Fibroblast of pulmonary artery (primary cell): ENCODE data around the gene LAMA3.
A peak's percentile ranks its signal among the peaks of the same experiment; 100 is the strongest.

Experiments
- DNase-seq: peaks from one replicate; pipeline ENCODE4 v3.0.0-alpha.2; 2010; ENCODE audit warnings: low read depth
- H3K4me3 ChIP-seq: replicated peaks from 2 replicates; pipeline ENCODE4 v1.5.1; 2011; ENCODE audit warnings: low read depth, mild to moderate bottlenecking, control low read depth, low read length, moderate library complexity
- CTCF ChIP-seq: IDR thresholded peaks from 2 replicates; pipeline ENCODE4 v1.5.1; 2011; ENCODE audit warnings: mild to moderate bottlenecking, control low read depth, low read length, inconsistent platforms; ENCODE audit errors: missing control alignments

Gene LAMA3

GRCh38 chr18:23852236-23853045 is 163.2 kb downstream of the LAMA3 start:
- no peak for TF ChIP-seq CTCF
- no peak overlapping the region for H3K4me3 ChIP-seq
- DNase-seq: no peak

- no peak overlapping the region for H3K4me3 ChIP-seq
- no peak for DNase-seq
- no peak for TF ChIP-seq CTCF
These were observed 164.4 kb downstream of the LAMA3 start for GRCh38 chr18:23853448-23854195.

- no peak for TF ChIP-seq CTCF
- no peak for DNase-seq
- H3K4me3 ChIP-seq: no peak overlapping the region
These were observed 166.5 kb downstream of the LAMA3 start for GRCh38 chr18:23855721-23856120.

GRCh38 chr18:23856466-23857163 is 167.4 kb downstream of the LAMA3 start:
- TF ChIP-seq CTCF: no peak
- DNase-seq: no peak
- H3K4me3 ChIP-seq: no peak overlapping the region

GRCh38 chr18:23857164-23857552 is 167.9 kb downstream of the LAMA3 start:
- H3K4me3 ChIP-seq: no peak overlapping the region
- no peak for TF ChIP-seq CTCF

GRCh38 chr18:23857756-23858155 is 168.5 kb downstream of the LAMA3 start:
- H3K4me3 ChIP-seq: no peak overlapping the region
- peak; percentile 73 for DNase-seq
- no peak for TF ChIP-seq CTCF

More at GRCh38 chr18:23857164-23857552, 167.9 kb downstream of the LAMA3 start:
- DNase-seq: no peak
